NT2/D1 (cell line): ENCODE data around the gene NOS1.

Experiments
- DNase-seq: peaks from one replicate; pipeline ENCODE4 v3.0.0-alpha.2; 2011; ENCODE audit warnings: low read depth, low spot score
- H3K27me3 ChIP-seq: 2 replicates; pipeline ENCODE4 v1.6.0; 2011; ENCODE audit warnings: mild to moderate bottlenecking; ENCODE audit not compliant: insufficient read length, insufficient read depth
- H3K36me3 ChIP-seq: 2 replicates; pipeline ENCODE4 v1.6.1; 2011; ENCODE audit warnings: mild to moderate bottlenecking, low read length, mixed read lengths; ENCODE audit not compliant: insufficient read depth, insufficient read length
- H3K4me1 ChIP-seq: 2 replicates; pipeline ENCODE4 v1.5.1; 2011; ENCODE audit not compliant: insufficient read depth, insufficient read length
- H3K4me3 ChIP-seq: 2 replicates; pipeline ENCODE4 v1.5.1; 2011; ENCODE audit warnings: low read depth; ENCODE audit not compliant: insufficient read length
- H3K9ac ChIP-seq: 2 replicates; pipeline ENCODE4 v1.6.0; 2011; ENCODE audit warnings: low read depth; ENCODE audit not compliant: insufficient read length
- H3K9me3 ChIP-seq: 2 replicates; pipeline ENCODE4 v1.5.1; 2011; ENCODE audit warnings: mild to moderate bottlenecking, low read length; ENCODE audit not compliant: insufficient read depth
- SUZ12 ChIP-seq: IDR thresholded peaks from 2 replicates; pipeline ENCODE4 v1.6.1; 2011; ENCODE audit not compliant: insufficient read length, insufficient read depth; ENCODE audit errors: extremely low read depth
- YY1 ChIP-seq: IDR thresholded peaks from 2 replicates; pipeline ENCODE4 v1.6.1; 2011; ENCODE audit not compliant: insufficient read length, insufficient read depth
- ZNF274 ChIP-seq: IDR thresholded peaks from 2 replicates; pipeline ENCODE4 v1.6.1; 2011; ENCODE audit warnings: mild to moderate bottlenecking, low read depth, low read length

The NOS1 gene

GRCh38 chr12:117167769-117168168 is 193.7 kb downstream of the NOS1 start:
- Histone ChIP-seq H3K36me3 (peaks cover 92% of the 10 kb centered on the region), H3K27me3 (no peaks in the 10 kb centered on the region), H3K4me3 (no peak overlapping the region), H3K9me3 (no peaks in the 10 kb centered on the region), H3K4me1 (no peaks in the 10 kb centered on the region), H3K9ac (no peak overlapping the region)
- TF ChIP-seq ZNF274 (no peak), SUZ12 (no peak), YY1 (no peak)
- no peak for DNase-seq

- Histone ChIP-seq H3K9ac (no peak overlapping the region), H3K9me3 (no peaks in the 10 kb centered on the region)
- no peak for DNase-seq
Observed at GRCh38 chr12:117166107-117166506, 195.3 kb downstream of the NOS1 start.

GRCh38 chr12:117165342-117165741 is 196.1 kb downstream of the NOS1 start:
- H3K9ac ChIP-seq, result no peak overlapping the region
- H3K4me3 ChIP-seq, result no peak overlapping the region
- H3K27me3 ChIP-seq, result no peaks in the 10 kb centered on the region
- no peak for DNase-seq
- no peak for TF ChIP-seq ZNF274
- no peak for TF ChIP-seq SUZ12
- TF ChIP-seq YY1, result no peak
- no peaks in the 10 kb centered on the region for H3K9me3 ChIP-seq
- H3K4me1 ChIP-seq, result no peaks in the 10 kb centered on the region
- peaks cover 91% of the 10 kb centered on the region for H3K36me3 ChIP-seq

More at GRCh38 chr12:117166107-117166506, 195.3 kb downstream of the NOS1 start:
- Histone ChIP-seq H3K27me3 (no peaks in the 10 kb centered on the region), H3K4me1 (no peaks in the 10 kb centered on the region), H3K36me3 (peaks cover 91% of the 10 kb centered on the region), H3K4me3 (no peak overlapping the region)
- no peak for TF ChIP-seq SUZ12
- no peak for TF ChIP-seq YY1
- TF ChIP-seq ZNF274, result no peak

GRCh38 chr12:117162633-117163032 is 198.8 kb downstream of the NOS1 start:
- Histone ChIP-seq H3K4me1 (no peaks in the 10 kb centered on the region), H3K36me3 (peaks cover 96% of the 10 kb centered on the region), H3K9ac (no peak overlapping the region), H3K9me3 (no peaks in the 10 kb centered on the region), H3K4me3 (no peak overlapping the region), H3K27me3 (no peaks in the 10 kb centered on the region)
- TF ChIP-seq YY1 (no peak), ZNF274 (no peak), SUZ12 (no peak)
- no peak for DNase-seq

GRCh38 chr12:117162167-117162539 is 199.3 kb downstream of the NOS1 start:
- Histone ChIP-seq H3K36me3 (peaks cover 96% of the 10 kb centered on the region), H3K4me1 (no peaks in the 10 kb centered on the region), H3K4me3 (no peak overlapping the region), H3K9ac (no peak overlapping the region), H3K27me3 (no peaks in the 10 kb centered on the region), H3K9me3 (no peaks in the 10 kb centered on the region)
- DNase-seq, result no peak
- TF ChIP-seq YY1 (no peak), SUZ12 (no peak), ZNF274 (no peak)

GRCh38 chr12:117161460-117162166 is 199.8 kb downstream of the NOS1 start:
- H3K9ac ChIP-seq, result no peak overlapping the region
- DNase-seq, result no peak
- TF ChIP-seq ZNF274 (no peak), SUZ12 (no peak), YY1 (no peak)
- H3K36me3 ChIP-seq, result peaks cover 96% of the 10 kb centered on the region
- no peaks in the 10 kb centered on the region for H3K4me1 ChIP-seq
- no peak overlapping the region for H3K4me3 ChIP-seq
- H3K27me3 ChIP-seq, result no peaks in the 10 kb centered on the region
- H3K9me3 ChIP-seq, result no peaks in the 10 kb centered on the region

- Histone ChIP-seq H3K36me3 (peaks cover 98% of the 10 kb centered on the region), H3K9me3 (no peaks in the 10 kb centered on the region), H3K4me1 (no peaks in the 10 kb centered on the region), H3K27me3 (no peaks in the 10 kb centered on the region), H3K9ac (no peak overlapping the region), H3K4me3 (no peak overlapping the region)
- TF ChIP-seq YY1 (no peak), SUZ12 (no peak), ZNF274 (no peak)
- no peak for DNase-seq
Observed at GRCh38 chr12:117159674-117160073, 201.8 kb downstream of the NOS1 start.
